Stimulated activated CD8-positive, alpha-beta memory T cell treated with anti-CD3 and anti-CD28 coated beads, Interleukin-15, amount 100 ng/mL, for 1 hour (primary cell): ENCODE data around the gene DKK3.

Experiments used
- DNase-seq: peaks from one replicate; pipeline ENCODE4 v3.0.0-alpha.2; 2020; ENCODE audit warnings: low read depth

Gene DKK3

GRCh38 chr11:11981364-11981763 lies 27.1 kb downstream of the DKK3 start:
- DNase-seq = no peak

- DNase-seq = no peak
Measured at GRCh38 chr11:11980841-11981308, 27.6 kb downstream of the DKK3 start.

- DNase-seq = no peak
Measured at GRCh38 chr11:11980200-11980599, 28.2 kb downstream of the DKK3 start.

GRCh38 chr11:11979488-11980117 lies 28.8 kb downstream of the DKK3 start:
- DNase-seq = no peak

- DNase-seq = no peak
Measured at GRCh38 chr11:11978792-11979487, 29.5 kb downstream of the DKK3 start.

GRCh38 chr11:11978098-11978637 lies 30.3 kb downstream of the DKK3 start:
- DNase-seq = no peak

GRCh38 chr11:11977206-11977938 lies 31.1 kb downstream of the DKK3 start:
- no peak for DNase-seq

GRCh38 chr11:11976481-11977127 lies 31.8 kb downstream of the DKK3 start:
- DNase-seq = no peak

- DNase-seq = no peak
Measured at GRCh38 chr11:11975201-11976092, 33.0 kb downstream of the DKK3 start.

- no peak for DNase-seq
Measured at GRCh38 chr11:11973866-11974265, 34.6 kb downstream of the DKK3 start.

- DNase-seq = no peak
Measured at GRCh38 chr11:11973361-11973800, 35.0 kb downstream of the DKK3 start.

GRCh38 chr11:11972730-11973341 lies 35.6 kb downstream of the DKK3 start:
- no peak for DNase-seq

GRCh38 chr11:11971906-11972547 lies 36.4 kb downstream of the DKK3 start:
- DNase-seq = no peak

GRCh38 chr11:11970556-11970955 lies 37.9 kb downstream of the DKK3 start:
- no peak for DNase-seq

GRCh38 chr11:11969380-11970215 lies 38.8 kb downstream of the DKK3 start:
- DNase-seq = no peak

GRCh38 chr11:11968511-11969280 lies 39.7 kb downstream of the DKK3 start:
- no peak for DNase-seq

- no peak for DNase-seq
Measured at GRCh38 chr11:11967669-11968510, 40.5 kb downstream of the DKK3 start.
